Body of pancreas (tissue), 4 donors: ENCODE measurements around the gene KRTAP5-1. TPM values are rescaled to one million over a fixed set of nuclear protein-coding genes. Genes with fewer than 3 reads are reported as not detected.

Experiments
- ATAC-seq: fragments of 150-250 bp; one replicate; pipeline ENCODE4 v1.9.1; 2016
- DNase-seq, 4 donors: peaks; one replicate each; pipeline ENCODE4 v3.0.0-alpha.2; 2019
- H3K27ac ChIP-seq, 4 donors: fragments of 200-600 bp; sonication (generic); 1 replicate in 3 of 4; 2 replicates in 1 of 4; pipeline versions ENCODE4 v1.5.1 to v1.6.1; 2016 to 2019; ENCODE audit warnings: mild to moderate bottlenecking in 1 of 4, mixed read lengths in 1 of 4, moderate library complexity in 1 of 4
- H3K27me3 ChIP-seq, 2 donors: fragments of 200-600 bp; sonication (generic); one replicate each; pipeline ENCODE4 v1.6.0; 2016; ENCODE audit warnings: mild to moderate bottlenecking in 1 of 2
- H3K36me3 ChIP-seq, 2 donors: fragments of 200-600 bp; sonication (generic); replicated peaks in 1 of 2; 2 replicates each; pipeline ENCODE4 v1.5.1; 2016; ENCODE audit warnings: low read depth in 2 of 2; ENCODE audit not compliant: insufficient read depth in 1 of 2
- H3K4me1 ChIP-seq: fragments of 200-600 bp; sonication (generic); one replicate; pipeline ENCODE4 v1.6.0; 2016
- H3K4me3 ChIP-seq, 2 donors: fragments of 200-600 bp; sonication (generic); 1 replicate in 1 of 2; 2 replicates in 1 of 2; pipeline ENCODE4 v1.5.1; 2016 to 2019
- H3K9me3 ChIP-seq, 3 donors: fragments of 200-600 bp; sonication (generic); 1 replicate in 2 of 3; 2 replicates in 1 of 3; pipeline ENCODE4 v1.5.1; 2016
- CTCF ChIP-seq, 7 experiments: fragments of 450-650 bp in 4 of 7; fragments of 200-600 bp in 3 of 7; sonication (generic) in 3 of 7; IDR thresholded peaks; one replicate each; pipeline ENCODE4 v1.5.1; 2016 to 2019; ENCODE audit warnings: antibody characterized with exemption in 7 of 7
- POLR2A ChIP-seq, 3 donors: fragments of 450-650 bp; IDR thresholded peaks; one replicate each; pipeline ENCODE4 v1.6.1; 2016; ENCODE audit warnings: antibody characterized with exemption in 3 of 3, mild to moderate bottlenecking in 2 of 3
- WGBS, 2 donors: methylation state at CpG; one replicate each; pipeline ENCODE4 v1.1.5; 2017; 5-methylcytosine and 5-hydroxymethylcytosine counted together
- intact Hi-C: fragments of 100-400 bp; cut with DNase I; formaldehyde crosslinking; loops from one replicate; pipeline ENCODE4 v1.15.1; 2023
- total RNA-seq, 2 donors: library from RNA; depleted of rRNA; stranded (reverse); fragments of >200 nt; gene quantifications; one replicate each; pipeline ENCODE4 v1.1.0, GENCODE V29; 2016

Gene KRTAP5-1
- total RNA-seq, 2 donors from 2014 or later: not detected

GRCh38 chr11:1543606-1544263, 41.3 kb downstream of the KRTAP5-1 start:
- DNase-seq: no peak
- H3K9me3 ChIP-seq: no peaks in the 10 kb centered on the region
- intact Hi-C loops: loop anchor here (5.0 kb wide), 1 partner anchor 34 kb away; no protein-coding TSS in a partner anchor

GRCh38 chr11:1542267-1542666, 42.8 kb downstream of the KRTAP5-1 start:
- Histone ChIP-seq H3K9me3 (no peaks in the 10 kb centered on the region), H3K27me3 (no peaks in the 10 kb centered on the region), H3K4me3 (no peak overlapping the region), H3K4me1 (peaks cover 11% of the 10 kb centered on the region), H3K36me3 (no peaks in the 10 kb centered on the region), H3K27ac (no peak overlapping the region)
- ATAC-seq: no peak
- peak in 1 of 4 donors; percentile 23 for DNase-seq
- 44% methylated on average over 10 of the region's 10 CpGs; no CpG with 5 or more reads in 1 of the 2 donors for WGBS, 2 donors
- intact Hi-C loops: loop anchor here (5.0 kb wide), 1 partner anchor 35 kb away; no protein-coding TSS in a partner anchor
- no peak for TF ChIP-seq POLR2A (IDR thresholded peaks at IDR 0.05)

More at GRCh38 chr11:1543606-1544263, 41.3 kb downstream of the KRTAP5-1 start:
- no peak overlapping the region for H3K27ac ChIP-seq
- no peaks in the 10 kb centered on the region for H3K36me3 ChIP-seq
- 72 to 87% methylated on average over 9 to 13 of the region's 13 CpGs for WGBS, 2 donors
- H3K4me3 ChIP-seq: no peak overlapping the region
- H3K4me1 ChIP-seq: peaks cover 25% of the 10 kb centered on the region
- H3K27me3 ChIP-seq: no peaks in the 10 kb centered on the region
- ATAC-seq: no peak
- TF ChIP-seq POLR2A (IDR thresholded peaks at IDR 0.05) (no peak), CTCF (IDR thresholded peaks at IDR 0.05) (no peak)

- no peaks in the 10 kb centered on the region for H3K27me3 ChIP-seq
- WGBS, 2 donors: 85 to 87% methylated on average over 18 to 22 of the region's 22 CpGs
- peaks cover 4% of the 10 kb centered on the region for H3K4me1 ChIP-seq
- TF ChIP-seq CTCF (IDR thresholded peaks at IDR 0.05): no peak
- TF ChIP-seq POLR2A (IDR thresholded peaks at IDR 0.05): no peak
- DNase-seq: no peak
- H3K4me3 ChIP-seq: no peak overlapping the region
- intact Hi-C loops: loop anchor here (5.0 kb wide), 1 partner anchor 36 kb away; no protein-coding TSS in a partner anchor
- ATAC-seq: no peak
- no peak overlapping the region for H3K27ac ChIP-seq
- H3K36me3 ChIP-seq: no peaks in the 10 kb centered on the region
- no peaks in the 10 kb centered on the region for H3K9me3 ChIP-seq
These were observed 43.4 kb downstream of the KRTAP5-1 start for GRCh38 chr11:1541474-1542204.

GRCh38 chr11:1540074-1540473, 45.0 kb downstream of the KRTAP5-1 start:
- ATAC-seq (no peak), DNase-seq (no peak)
- Histone ChIP-seq H3K4me3 (no peak overlapping the region), H3K9me3 (no peaks in the 10 kb centered on the region), H3K36me3 (no peaks in the 10 kb centered on the region), H3K4me1 (no peaks in the 10 kb centered on the region), H3K27me3 (no peaks in the 10 kb centered on the region), H3K27ac (no peak overlapping the region)
- no peak for TF ChIP-seq CTCF (IDR thresholded peaks at IDR 0.05)
- TF ChIP-seq POLR2A (IDR thresholded peaks at IDR 0.05): no peak
- intact Hi-C loops: loop anchor here (5.0 kb wide), 1 partner anchor 37 kb away; no protein-coding TSS in a partner anchor
- 79 to 83% methylated on average over 6 of the region's 6 CpGs for WGBS, 2 donors

- Histone ChIP-seq H3K9me3 (no peaks in the 10 kb centered on the region), H3K4me3 (no peak overlapping the region), H3K36me3 (no peaks in the 10 kb centered on the region), H3K27me3 (no peaks in the 10 kb centered on the region), H3K27ac (no peak overlapping the region), H3K4me1 (no peaks in the 10 kb centered on the region)
- ATAC-seq (no peak), DNase-seq (no peak)
- intact Hi-C loops: no loop called here
- 83 to 86% methylated on average over 5 of the region's 5 CpGs for WGBS, 2 donors
- TF ChIP-seq CTCF (IDR thresholded peaks at IDR 0.05) (no peak), POLR2A (IDR thresholded peaks at IDR 0.05) (no peak)
These were observed 46.9 kb downstream of the KRTAP5-1 start for GRCh38 chr11:1538153-1538552.
